ENCODE results near the gene TBX5. TPM values are rescaled to one million over a fixed set of nuclear protein-coding genes. Genes with fewer than 3 reads are reported as not detected.

The TBX5 gene
- polyA plus RNA-seq, 3 donors, result not detected

DNA sequence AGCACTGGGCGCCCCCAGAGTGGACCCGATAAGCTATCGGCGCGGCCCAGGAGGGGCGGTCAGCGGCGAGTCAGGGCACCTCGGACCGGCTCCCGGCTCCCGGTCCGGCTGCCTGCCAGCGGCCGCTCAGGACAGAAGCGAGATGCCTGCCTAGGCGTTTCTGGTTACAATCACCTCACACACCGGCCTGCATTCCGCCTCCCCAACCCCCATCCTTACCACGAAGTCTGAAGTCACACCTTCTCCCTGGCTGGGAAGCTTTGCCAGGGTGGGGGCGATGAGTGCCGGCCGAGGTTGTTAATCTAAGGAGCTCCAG, 42.6 kb upstream of the TBX5 start:
- H3K36me3 ChIP-seq (replicated peaks in 1 of 2; ENCODE audit: control insufficient read depth in 1 of 2, insufficient read depth in 2 of 2, low read length in 2 of 2), result no peaks in the 10 kb centered on the region
- 4% methylated on average over 20 of the region's 23 CpGs for whole genome bisulfite sequencing (ENCODE audit: insufficient coverage)
- H3K27me3 ChIP-seq (ENCODE audit: control insufficient read depth in 2 of 2, insufficient read depth in 2 of 2, low read length in 2 of 2), result peaks cover 68 to 83% of the 10 kb centered on the region in 2 donors
- intact Hi-C loops (cut with micrococcal nuclease), result no loop called here
- H4K20me1 ChIP-seq (ENCODE audit: insufficient read depth, low read length), result no peaks in the 10 kb centered on the region
- no peaks in the 10 kb centered on the region for H3K4me1 Mint-ChIP-seq
- H3K36me3 Mint-ChIP-seq, result no peaks in the 10 kb centered on the region
- peaks cover 83 to 89% (median 89%) of the 10 kb centered on the region in 3 donors for H3K27me3 Mint-ChIP-seq (ENCODE audit: low read depth in 3 of 3)
- no peaks in the 10 kb centered on the region for H3K4me1 ChIP-seq (ENCODE audit: control insufficient read depth in 1 of 2, insufficient read depth in 2 of 2, low read length in 2 of 2)
- no peak for DNase-seq
- no peaks in the 10 kb centered on the region for H3K79me2 ChIP-seq (ENCODE audit: insufficient read depth, low read length)
- H3K27ac ChIP-seq (ENCODE audit: low read depth in 1 of 2, low read length in 2 of 2), result no peak overlapping the region
- H2AFZ ChIP-seq (ENCODE audit: insufficient read depth, low read depth, low read length, poor library complexity, severe bottlenecking), result no peak overlapping the region
- H3K9me3 Mint-ChIP-seq, result peaks cover 0 to 8% (median 2%) of the 10 kb centered on the region in 7 donors
- H3K4me2 ChIP-seq (replicated peaks; ENCODE audit: extremely low read depth, low read length, poor library complexity, severe bottlenecking), result no peak overlapping the region
- TF ChIP-seq, protein P1, sequence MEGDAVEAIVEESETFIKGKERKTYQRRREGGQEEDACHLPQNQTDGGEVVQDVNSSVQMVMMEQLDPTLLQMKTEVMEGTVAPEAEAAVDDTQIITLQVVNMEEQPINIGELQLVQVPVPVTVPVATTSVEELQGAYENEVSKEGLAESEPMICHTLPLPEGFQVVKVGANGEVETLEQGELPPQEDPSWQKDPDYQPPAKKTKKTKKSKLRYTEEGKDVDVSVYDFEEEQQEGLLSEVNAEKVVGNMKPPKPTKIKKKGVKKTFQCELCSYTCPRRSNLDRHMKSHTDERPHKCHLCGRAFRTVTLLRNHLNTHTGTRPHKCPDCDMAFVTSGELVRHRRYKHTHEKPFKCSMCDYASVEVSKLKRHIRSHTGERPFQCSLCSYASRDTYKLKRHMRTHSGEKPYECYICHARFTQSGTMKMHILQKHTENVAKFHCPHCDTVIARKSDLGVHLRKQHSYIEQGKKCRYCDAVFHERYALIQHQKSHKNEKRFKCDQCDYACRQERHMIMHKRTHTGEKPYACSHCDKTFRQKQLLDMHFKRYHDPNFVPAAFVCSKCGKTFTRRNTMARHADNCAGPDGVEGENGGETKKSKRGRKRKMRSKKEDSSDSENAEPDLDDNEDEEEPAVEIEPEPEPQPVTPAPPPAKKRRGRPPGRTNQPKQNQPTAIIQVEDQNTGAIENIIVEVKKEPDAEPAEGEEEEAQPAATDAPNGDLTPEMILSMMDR (IDR thresholded peaks at IDR 0.05), result no peak
- H3K4me3 Mint-ChIP-seq, result peak overlapping the region in 1 of 2 donors; percentile 60
- no peak overlapping the region for H3K9ac ChIP-seq (ENCODE audit: insufficient read depth, low read length, poor library complexity, severe bottlenecking)
- H3K9me3 ChIP-seq (replicated peaks in 1 of 2; ENCODE audit: control insufficient read depth in 1 of 2, insufficient read depth in 1 of 2, low read length in 2 of 2), result peaks cover 0 to 32% of the 10 kb centered on the region in 2 donors
- no peak overlapping the region for H3K27ac Mint-ChIP-seq
- no peak overlapping the region for H3K4me3 ChIP-seq (replicated peaks in 1 of 3; ENCODE audit: low read depth in 2 of 3, low read length in 3 of 3)

DNA sequence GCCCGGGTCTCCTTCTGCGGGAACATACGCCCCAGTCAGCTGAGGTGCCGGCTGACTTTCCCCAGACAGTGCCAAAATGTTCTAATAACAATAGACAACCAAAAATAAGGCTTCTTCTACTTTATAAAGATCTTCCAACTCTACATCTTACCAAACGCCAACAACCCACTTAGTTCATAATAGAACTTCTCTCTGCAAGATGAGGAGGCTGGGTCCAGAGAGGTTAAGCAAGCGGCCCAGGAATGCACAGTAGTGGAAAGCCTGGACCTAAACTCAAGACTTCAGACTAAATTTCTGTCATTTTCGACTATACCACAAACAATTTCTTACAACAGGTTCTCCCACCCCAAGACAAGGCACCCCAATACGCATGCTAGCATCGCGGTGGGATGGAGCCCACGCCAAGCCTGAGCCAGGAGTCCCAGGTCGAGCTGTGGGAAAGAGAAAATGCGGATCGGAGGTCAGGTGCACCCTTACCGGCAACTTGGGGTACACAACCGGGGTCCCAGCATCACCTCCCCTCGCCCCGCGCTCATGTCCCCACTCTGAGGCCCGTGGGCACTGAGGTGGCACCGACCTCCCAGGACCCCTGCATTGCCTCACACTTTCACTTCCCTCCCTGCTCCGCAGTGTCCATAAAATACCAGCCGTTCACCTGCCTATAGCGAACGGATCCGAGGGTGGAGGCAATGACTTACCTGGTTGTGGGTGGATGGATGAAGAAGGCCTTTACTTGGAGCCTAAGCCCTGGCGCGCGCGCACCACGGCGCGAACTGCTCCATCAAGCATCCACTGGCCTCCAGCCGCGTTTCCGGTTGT, 42.1 kb upstream of the TBX5 start:
- Histone ChIP-seq H3K4me1 (ENCODE audit: control insufficient read depth in 1 of 2, insufficient read depth in 2 of 2, low read length in 2 of 2) (no peaks in the 10 kb centered on the region), H3K27me3 (ENCODE audit: control insufficient read depth in 2 of 2, insufficient read depth in 2 of 2, low read length in 2 of 2) (peaks cover 72 to 89% of the 10 kb centered on the region in 2 donors), H3K9me3 (replicated peaks in 1 of 2; ENCODE audit: control insufficient read depth in 1 of 2, insufficient read depth in 1 of 2, low read length in 2 of 2) (peaks cover 0 to 37% of the 10 kb centered on the region in 2 donors), H3K27ac (ENCODE audit: low read depth in 1 of 2, low read length in 2 of 2) (no peak overlapping the region), H4K20me1 (ENCODE audit: insufficient read depth, low read length) (no peaks in the 10 kb centered on the region), H3K79me2 (ENCODE audit: insufficient read depth, low read length) (no peaks in the 10 kb centered on the region), H3K4me3 (replicated peaks in 1 of 3; ENCODE audit: low read depth in 2 of 3, low read length in 3 of 3) (no peak overlapping the region), H3K9ac (ENCODE audit: insufficient read depth, low read length, poor library complexity, severe bottlenecking) (no peak overlapping the region), H3K4me2 (replicated peaks; ENCODE audit: extremely low read depth, low read length, poor library complexity, severe bottlenecking) (no peak overlapping the region), H2AFZ (ENCODE audit: insufficient read depth, low read depth, low read length, poor library complexity, severe bottlenecking) (no peak overlapping the region), H3K36me3 (replicated peaks in 1 of 2; ENCODE audit: control insufficient read depth in 1 of 2, insufficient read depth in 2 of 2, low read length in 2 of 2) (no peaks in the 10 kb centered on the region)
- WGBS (ENCODE audit: insufficient coverage), result 4% methylated on average over 24 of the region's 36 CpGs
- TF ChIP-seq, protein P1 (IDR thresholded peaks at IDR 0.05), result no peak
- Mint-ChIP-seq H3K4me1 (no peaks in the 10 kb centered on the region), H3K36me3 (no peaks in the 10 kb centered on the region), H3K9me3 (peaks cover 0 to 8% (median 2%) of the 10 kb centered on the region in 7 donors), H3K27ac (no peak overlapping the region), H3K4me3 (peak overlapping the region in 1 of 2 donors; percentile 81), H3K27me3 (ENCODE audit: low read depth in 3 of 3) (peaks cover 88 to 95% (median 94%) of the 10 kb centered on the region in 3 donors)
- no peak for DNase-seq
- intact Hi-C loops (cut with micrococcal nuclease), result no loop called here
